GM12801 (cell line): Measurements from ENCODE around the gene DOC2A.

ENCODE experiments used
- TF ChIP-seq, protein P1 (sequence below): IDR thresholded peaks from one replicate; pipeline ENCODE4 v1.5.1; 2011; ENCODE audit warnings: control low read depth; ENCODE audit not compliant: insufficient read length; ENCODE audit errors: extremely low read depth

Gene DOC2A

DNA sequence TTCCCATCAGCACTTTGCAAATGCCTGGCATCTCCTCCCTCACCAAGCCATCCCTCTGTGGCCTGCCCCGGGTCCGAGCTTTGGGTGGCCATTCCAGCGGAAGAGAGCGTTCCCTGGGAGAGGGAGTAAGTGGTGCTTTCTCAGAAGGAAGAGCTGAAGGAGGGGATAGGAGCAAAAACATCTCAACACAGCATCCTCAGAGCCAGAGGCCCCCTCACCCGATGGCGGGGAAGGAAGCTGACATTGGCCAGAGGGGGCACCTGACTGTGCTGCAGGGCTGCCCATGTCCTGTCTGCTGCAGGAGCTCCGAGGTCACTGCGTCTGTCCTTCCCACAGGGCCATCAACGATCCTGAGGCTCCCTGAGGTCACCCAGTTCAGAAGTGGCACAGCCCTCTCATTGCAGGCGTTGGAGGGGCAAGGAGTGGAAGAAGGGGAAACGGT lies 20.7 kb upstream of the DOC2A start:
- TF ChIP-seq, protein P1, sequence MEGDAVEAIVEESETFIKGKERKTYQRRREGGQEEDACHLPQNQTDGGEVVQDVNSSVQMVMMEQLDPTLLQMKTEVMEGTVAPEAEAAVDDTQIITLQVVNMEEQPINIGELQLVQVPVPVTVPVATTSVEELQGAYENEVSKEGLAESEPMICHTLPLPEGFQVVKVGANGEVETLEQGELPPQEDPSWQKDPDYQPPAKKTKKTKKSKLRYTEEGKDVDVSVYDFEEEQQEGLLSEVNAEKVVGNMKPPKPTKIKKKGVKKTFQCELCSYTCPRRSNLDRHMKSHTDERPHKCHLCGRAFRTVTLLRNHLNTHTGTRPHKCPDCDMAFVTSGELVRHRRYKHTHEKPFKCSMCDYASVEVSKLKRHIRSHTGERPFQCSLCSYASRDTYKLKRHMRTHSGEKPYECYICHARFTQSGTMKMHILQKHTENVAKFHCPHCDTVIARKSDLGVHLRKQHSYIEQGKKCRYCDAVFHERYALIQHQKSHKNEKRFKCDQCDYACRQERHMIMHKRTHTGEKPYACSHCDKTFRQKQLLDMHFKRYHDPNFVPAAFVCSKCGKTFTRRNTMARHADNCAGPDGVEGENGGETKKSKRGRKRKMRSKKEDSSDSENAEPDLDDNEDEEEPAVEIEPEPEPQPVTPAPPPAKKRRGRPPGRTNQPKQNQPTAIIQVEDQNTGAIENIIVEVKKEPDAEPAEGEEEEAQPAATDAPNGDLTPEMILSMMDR: no peak

DNA sequence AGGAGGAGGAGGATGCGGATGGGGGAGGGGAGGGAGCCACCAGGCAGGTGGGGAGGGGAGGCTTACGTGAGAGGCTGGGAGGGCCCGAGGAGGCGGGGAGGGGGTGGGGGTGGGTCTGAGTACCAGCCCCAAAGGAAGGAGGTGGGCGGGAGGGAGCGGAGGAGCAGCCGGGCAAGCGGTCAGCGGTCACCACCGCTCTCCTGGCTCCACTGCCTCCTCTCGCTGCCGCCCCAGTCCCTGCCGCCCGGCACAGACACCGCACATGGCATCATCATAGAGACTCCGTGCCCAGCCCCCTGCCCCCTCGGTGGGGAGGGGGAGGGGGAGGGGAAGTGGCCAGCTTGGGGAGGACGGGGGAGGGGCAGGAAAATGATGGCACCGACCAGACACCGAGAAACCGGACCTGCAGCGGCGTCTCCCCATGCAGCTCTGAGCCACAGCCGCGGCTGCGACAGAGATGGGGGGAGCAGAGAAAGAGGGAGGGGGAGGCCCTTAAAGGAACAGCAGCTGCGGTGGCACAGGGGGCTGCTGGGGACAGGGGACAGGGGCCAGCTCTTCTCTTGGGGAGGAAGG lies 20.1 kb upstream of the DOC2A start, which contains the start of gene TLCD3B:
TSS of gene TLCD3B (minus strand) at position 431 of the 573 bp plus-strand sequence. CDS start 744 bp downstream, outside the sequence.
- TF ChIP-seq, protein P1: no peak

DNA sequence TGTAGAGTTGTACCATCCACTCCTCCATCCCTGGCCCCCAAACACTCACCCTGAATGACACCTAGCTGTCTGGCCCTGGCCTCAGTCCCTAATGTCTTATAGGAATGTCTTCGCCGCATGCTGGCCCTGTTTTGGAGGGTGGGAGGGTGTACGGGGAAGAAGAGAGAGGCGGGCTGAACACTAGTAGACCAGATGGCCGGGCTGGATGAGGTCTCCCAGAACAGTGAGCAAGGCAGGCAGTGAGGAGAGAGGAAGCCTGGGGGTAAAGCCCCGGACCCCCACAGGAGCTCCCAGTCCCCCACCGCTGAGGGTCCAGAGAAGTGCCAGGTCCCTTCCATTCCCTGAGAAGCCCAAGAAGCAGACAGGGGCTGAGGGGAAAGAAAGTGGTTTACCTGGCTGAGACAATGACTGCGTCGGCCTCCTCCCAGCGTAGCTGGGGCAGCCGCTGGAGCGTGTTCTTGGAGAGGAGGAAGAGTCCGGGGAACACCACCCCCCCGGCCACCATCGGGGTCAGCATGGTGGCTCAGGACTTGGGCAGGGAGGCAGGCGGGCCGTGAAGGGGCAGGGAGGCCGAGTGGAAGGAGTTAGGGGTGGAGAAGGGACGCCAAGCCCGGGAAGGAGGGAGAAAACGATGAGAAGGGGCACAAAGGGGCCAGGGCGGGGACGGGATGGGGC lies 19.3 kb upstream of the DOC2A start:
- TF ChIP-seq, protein P1: no peak

DNA sequence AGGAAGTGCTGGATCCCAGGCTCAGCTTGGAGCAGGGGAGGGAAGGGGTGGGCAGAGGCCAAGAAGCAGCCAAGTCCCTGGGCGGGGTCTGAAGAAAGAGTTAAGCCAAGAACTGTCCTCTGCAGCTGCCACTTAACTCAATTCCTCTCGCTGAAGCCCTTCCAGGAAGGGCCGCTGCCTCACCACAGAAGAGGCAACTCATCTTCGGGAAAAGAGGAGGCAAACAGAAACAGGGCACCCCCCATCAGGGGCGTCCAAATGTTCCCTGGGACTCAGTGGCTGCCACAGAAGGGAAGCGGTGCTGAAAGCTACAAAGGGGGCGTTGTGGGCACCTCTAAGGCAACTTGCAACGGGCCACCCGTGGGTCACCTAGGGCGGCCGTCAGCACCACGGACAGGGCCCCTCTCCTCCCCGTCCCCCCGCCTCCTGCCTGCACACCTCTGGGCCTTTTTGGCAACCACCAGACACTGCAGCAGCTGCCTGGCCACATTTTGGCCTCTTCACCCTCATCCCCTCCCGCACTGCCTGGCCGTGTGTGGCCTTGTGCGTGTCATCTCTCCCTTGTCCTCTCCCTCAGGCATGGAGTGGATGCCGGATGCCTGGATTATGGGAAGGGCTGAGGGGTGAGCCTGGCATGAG lies 17.7 kb upstream of the DOC2A start:
- TF ChIP-seq, protein P1: no peak

DNA sequence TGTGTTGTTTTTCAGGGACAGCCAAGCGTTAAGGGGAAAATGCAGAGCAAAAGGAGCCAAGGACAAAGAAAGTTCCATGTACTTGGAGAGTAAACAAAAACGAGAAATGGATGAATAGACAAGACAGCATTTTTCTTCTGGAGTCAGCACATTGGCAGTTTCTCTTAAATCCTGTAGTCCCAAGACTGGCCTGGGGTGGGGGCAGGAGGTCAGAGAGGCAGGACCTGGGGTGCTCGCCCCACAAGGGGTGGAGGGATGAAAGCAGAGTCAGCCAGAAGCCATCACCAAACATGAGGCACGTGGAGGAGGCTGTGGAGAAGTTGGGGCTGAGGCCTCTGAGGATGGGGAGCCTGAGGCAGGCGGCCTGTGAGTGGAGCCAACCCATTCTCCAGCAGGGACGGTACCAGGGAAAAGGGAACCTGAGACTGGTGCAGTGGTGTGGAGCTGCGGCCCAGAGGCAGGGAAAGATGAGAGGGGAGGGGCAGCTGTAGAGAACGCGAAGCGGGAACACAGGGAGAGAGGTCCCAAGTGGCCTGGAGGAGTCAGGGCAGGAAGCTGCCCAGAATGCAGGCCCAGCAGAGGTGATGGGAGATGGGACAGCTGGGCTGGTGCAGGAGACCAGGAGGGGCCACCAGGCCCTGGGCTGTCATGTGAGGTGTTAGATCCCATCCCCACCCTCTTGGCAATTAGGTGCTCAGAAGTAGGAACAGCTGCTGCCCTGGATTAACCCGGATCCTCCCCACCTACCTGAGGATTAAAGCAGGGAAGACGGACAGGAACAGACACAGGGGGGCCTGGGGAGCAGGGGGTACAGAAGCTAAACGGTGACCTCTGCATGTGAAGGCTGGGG lies 17.0 kb upstream of the DOC2A start:
- TF ChIP-seq, protein P1: no peak

DNA sequence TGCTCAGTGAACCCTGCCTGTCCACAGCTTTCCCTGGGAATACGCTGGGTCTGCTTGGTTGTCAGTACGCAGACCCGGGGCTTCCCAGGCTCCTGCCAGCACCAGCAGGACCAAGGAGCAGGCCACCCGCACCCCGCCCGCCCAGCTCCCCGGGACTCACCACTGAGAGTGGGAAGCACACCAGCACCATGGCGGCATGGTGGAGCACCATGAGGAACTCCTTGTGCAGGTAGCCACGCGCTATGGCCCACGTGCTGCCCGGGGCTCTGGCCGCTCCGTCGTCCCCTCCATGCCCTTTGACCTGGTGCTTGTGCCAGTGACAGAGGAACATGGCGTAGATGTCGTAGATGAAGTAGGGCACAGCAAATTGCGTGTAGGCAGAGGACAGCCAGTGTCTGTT lies 15.6 kb upstream of the DOC2A start:
- TF ChIP-seq, protein P1: no peak

DNA sequence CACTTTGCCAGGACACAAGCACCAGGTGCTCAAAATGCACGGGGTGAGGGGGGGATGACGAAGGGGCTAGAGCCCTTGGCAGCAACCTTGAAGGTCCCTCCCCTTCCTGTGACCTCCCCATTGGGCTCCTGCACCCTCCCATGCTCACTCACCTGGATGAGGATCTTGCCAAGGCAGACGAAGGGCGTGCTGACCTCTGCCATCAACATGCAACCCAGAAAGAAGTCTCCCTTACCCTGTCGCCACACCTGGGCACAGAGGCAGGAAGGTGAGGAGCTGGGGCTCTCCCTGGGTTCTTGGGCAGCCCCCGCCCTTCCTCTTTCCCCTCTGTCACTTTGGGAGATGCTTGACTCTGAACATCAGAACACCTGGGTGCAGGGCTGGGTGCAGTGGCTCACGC lies 14.7 kb upstream of the DOC2A start:
- TF ChIP-seq, protein P1: no peak
